Liver (tissue), 2 donors: Measurements from ENCODE around the gene FBP1.

Experiments used
- YY1 ChIP-seq: IDR thresholded peaks from 2 replicates; pipeline ENCODE4 v1.6.1; 2016; ENCODE audit warnings: antibody characterized with exemption, mild to moderate bottlenecking
- TF ChIP-seq, protein P1 (sequence below): fragments of 150-350 bp; IDR thresholded peaks from 2 replicates; pipeline ENCODE4 v1.5.1; 2017; ENCODE audit warnings: improper control_type of control experiment, low read depth, low read length; ENCODE audit not compliant: missing input control
- TF ChIP-seq, protein P2 (sequence below): IDR thresholded peaks from 2 replicates; pipeline ENCODE4 v1.6.1; 2016; ENCODE audit warnings: antibody characterized with exemption
- donor health status: healthy.

DNA sequence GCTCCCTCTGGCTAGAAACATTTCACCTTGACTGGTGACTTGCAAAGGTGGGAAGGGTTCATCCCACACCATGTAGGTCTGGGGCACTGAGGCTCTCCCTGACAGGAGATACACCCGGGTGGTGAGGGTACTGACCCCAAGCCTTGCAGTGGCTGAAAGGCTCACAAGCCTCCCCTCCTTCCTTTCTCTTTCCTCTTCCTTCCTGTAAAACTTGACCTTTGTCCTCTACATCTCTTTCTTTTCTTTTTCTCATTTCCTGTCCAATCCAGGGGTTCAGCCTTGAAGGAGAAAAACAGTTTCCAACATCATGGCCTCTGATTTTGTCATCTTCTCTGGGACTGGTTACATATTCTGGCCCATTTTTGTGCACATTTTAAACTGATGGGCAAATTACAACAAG is 62.3 kb downstream of the FBP1 start:
- TF ChIP-seq, protein P1, sequence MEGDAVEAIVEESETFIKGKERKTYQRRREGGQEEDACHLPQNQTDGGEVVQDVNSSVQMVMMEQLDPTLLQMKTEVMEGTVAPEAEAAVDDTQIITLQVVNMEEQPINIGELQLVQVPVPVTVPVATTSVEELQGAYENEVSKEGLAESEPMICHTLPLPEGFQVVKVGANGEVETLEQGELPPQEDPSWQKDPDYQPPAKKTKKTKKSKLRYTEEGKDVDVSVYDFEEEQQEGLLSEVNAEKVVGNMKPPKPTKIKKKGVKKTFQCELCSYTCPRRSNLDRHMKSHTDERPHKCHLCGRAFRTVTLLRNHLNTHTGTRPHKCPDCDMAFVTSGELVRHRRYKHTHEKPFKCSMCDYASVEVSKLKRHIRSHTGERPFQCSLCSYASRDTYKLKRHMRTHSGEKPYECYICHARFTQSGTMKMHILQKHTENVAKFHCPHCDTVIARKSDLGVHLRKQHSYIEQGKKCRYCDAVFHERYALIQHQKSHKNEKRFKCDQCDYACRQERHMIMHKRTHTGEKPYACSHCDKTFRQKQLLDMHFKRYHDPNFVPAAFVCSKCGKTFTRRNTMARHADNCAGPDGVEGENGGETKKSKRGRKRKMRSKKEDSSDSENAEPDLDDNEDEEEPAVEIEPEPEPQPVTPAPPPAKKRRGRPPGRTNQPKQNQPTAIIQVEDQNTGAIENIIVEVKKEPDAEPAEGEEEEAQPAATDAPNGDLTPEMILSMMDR: no peak
- no peak for TF ChIP-seq YY1
- TF ChIP-seq, protein P2, sequence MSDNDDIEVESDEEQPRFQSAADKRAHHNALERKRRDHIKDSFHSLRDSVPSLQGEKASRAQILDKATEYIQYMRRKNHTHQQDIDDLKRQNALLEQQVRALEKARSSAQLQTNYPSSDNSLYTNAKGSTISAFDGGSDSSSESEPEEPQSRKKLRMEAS: no peak
